A549 (cell line): ENCODE results near the gene EML5.

ENCODE experiments used
- CBX8 ChIP-seq: fragments of 200-600 bp; sonication (generic); IDR thresholded peaks from 2 replicates; pipeline ENCODE4 v1.6.1; 2016
- CHD2 ChIP-seq: fragments of 150-350 bp; IDR thresholded peaks from 2 replicates; pipeline ENCODE4 v1.6.1; 2014; ENCODE audit warnings: low read length; ENCODE audit not compliant: partially characterized antibody
- ELK1 ChIP-seq: fragments of 150-350 bp; IDR thresholded peaks from 2 replicates; pipeline ENCODE4 v1.6.1; 2014; ENCODE audit warnings: low read depth, mild to moderate bottlenecking, low read length
- EP300 ChIP-seq, 2 experiments: fragments of >200 bp; sonication (Bioruptor Twin); formaldehyde crosslinking; IDR thresholded peaks; 2 replicates in 1 of 2; 3 replicates in 1 of 2; pipeline ENCODE4 v1.6.1; 2016 to 2017
- KDM1A ChIP-seq: fragments of 200-600 bp; sonication (generic); IDR thresholded peaks from 2 replicates; pipeline ENCODE4 v1.6.1; 2016; ENCODE audit warnings: low read depth, mild to moderate bottlenecking
- KDM5A ChIP-seq: fragments of 200-600 bp; sonication (generic); IDR thresholded peaks from 2 replicates; pipeline ENCODE4 v1.6.1; 2016; ENCODE audit warnings: antibody characterized with exemption, mild to moderate bottlenecking
- POLR2A ChIP-seq: IDR thresholded peaks from 2 replicates; pipeline ENCODE4 v1.6.1; 2012; ENCODE audit warnings: mild to moderate bottlenecking, low read length
- RAD21 ChIP-seq, 2 experiments: fragments of >200 bp in 1 of 2; sonication (Bioruptor Twin) in 1 of 2; formaldehyde crosslinking in 1 of 2; IDR thresholded peaks in 1 of 2; conservative IDR thresholded peaks in 1 of 2; 2 replicates in 1 of 2; 3 replicates in 1 of 2; pipeline ENCODE4 v1.6.1; 2012 to 2018; ENCODE audit warnings: inconsistent platforms in 1 of 2
- RCOR1 ChIP-seq: fragments of 150-350 bp; IDR thresholded peaks from 2 replicates; pipeline ENCODE4 v1.6.1; 2014; ENCODE audit warnings: antibody characterized with exemption, low read length, low read depth
- ZSCAN20 ChIP-seq: fragments of 250-450 bp; sonication (Bioruptor Pico); IDR thresholded peaks from 2 replicates; pipeline ENCODE4 v1.8.0; 2022; ENCODE audit warnings: mild to moderate bottlenecking, moderate library complexity
- TF ChIP-seq, protein P1 (sequence below): fragments of >200 bp; sonication (Bioruptor Twin); formaldehyde crosslinking; IDR thresholded peaks from 3 replicates; pipeline ENCODE4 v1.5.1; 2016
- TF ChIP-seq, protein P2 (sequence below): IDR thresholded peaks from 2 replicates; pipeline ENCODE4 v1.6.1; 2012
- TF ChIP-seq, protein P3 (sequence below): IDR thresholded peaks from 2 replicates; pipeline ENCODE4 v1.6.1; 2012

GRCh38 chr14:88791252-88791621 lies 1.5 kb downstream of the EML5 start:
- TF ChIP-seq KDM5A: no peak
- no peak for TF ChIP-seq KDM1A
- TF ChIP-seq, protein P1, sequence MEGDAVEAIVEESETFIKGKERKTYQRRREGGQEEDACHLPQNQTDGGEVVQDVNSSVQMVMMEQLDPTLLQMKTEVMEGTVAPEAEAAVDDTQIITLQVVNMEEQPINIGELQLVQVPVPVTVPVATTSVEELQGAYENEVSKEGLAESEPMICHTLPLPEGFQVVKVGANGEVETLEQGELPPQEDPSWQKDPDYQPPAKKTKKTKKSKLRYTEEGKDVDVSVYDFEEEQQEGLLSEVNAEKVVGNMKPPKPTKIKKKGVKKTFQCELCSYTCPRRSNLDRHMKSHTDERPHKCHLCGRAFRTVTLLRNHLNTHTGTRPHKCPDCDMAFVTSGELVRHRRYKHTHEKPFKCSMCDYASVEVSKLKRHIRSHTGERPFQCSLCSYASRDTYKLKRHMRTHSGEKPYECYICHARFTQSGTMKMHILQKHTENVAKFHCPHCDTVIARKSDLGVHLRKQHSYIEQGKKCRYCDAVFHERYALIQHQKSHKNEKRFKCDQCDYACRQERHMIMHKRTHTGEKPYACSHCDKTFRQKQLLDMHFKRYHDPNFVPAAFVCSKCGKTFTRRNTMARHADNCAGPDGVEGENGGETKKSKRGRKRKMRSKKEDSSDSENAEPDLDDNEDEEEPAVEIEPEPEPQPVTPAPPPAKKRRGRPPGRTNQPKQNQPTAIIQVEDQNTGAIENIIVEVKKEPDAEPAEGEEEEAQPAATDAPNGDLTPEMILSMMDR: no peak
- TF ChIP-seq CHD2: no peak
- TF ChIP-seq POLR2A: no peak
- TF ChIP-seq, protein P2, sequence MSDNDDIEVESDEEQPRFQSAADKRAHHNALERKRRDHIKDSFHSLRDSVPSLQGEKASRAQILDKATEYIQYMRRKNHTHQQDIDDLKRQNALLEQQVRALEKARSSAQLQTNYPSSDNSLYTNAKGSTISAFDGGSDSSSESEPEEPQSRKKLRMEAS: no peak
- no peak for TF ChIP-seq RCOR1
- TF ChIP-seq, protein P3, sequence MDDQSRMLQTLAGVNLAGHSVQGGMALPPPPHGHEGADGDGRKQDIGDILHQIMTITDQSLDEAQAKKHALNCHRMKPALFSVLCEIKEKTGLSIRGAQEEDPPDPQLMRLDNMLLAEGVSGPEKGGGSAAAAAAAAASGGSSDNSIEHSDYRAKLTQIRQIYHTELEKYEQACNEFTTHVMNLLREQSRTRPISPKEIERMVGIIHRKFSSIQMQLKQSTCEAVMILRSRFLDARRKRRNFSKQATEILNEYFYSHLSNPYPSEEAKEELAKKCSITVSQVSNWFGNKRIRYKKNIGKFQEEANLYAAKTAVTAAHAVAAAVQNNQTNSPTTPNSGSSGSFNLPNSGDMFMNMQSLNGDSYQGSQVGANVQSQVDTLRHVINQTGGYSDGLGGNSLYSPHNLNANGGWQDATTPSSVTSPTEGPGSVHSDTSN: no peak
- TF ChIP-seq EP300 (IDR thresholded peaks at IDR 0.05): no peak
- no peak for TF ChIP-seq CBX8
- TF ChIP-seq ZSCAN20: no peak
- no peak for TF ChIP-seq RAD21 (conservative IDR thresholded peaks at IDR 0.05 in 1 of 2, IDR thresholded peaks at IDR 0.05 in 1 of 2)
- no peak for TF ChIP-seq ELK1
